Measurements from ENCODE around the gene TNRC6C. TPM values are rescaled to one million over a fixed set of nuclear protein-coding genes. Genes with fewer than 3 reads are reported as not detected.

The TNRC6C gene
- total and polyA plus RNA-seq, 4 donors, result 2.2 to 25.9 (median 13.8) TPM

- TF ChIP-seq CTCF (IDR thresholded peaks at IDR 0.05; ENCODE audit: control extremely low read depth, extremely low read depth), result no peak
- peaks cover 0 to 3% (median 0%) of the 10 kb centered on the region in 4 donors for H3K36me3 ChIP-seq (ENCODE audit: control insufficient read depth in 4 of 4, insufficient read depth in 4 of 4, low read length in 4 of 4)
- H3K4me1 ChIP-seq (ENCODE audit: control insufficient read depth in 5 of 5, insufficient read depth in 5 of 5, low read length in 5 of 5), result peaks cover 5 to 35% (median 15%) of the 10 kb centered on the region in 5 donors
- DNase-seq (no peak), ATAC-seq (ENCODE audit: insufficient read depth, low FRiP score) (no peak)
- 93 to 100% methylated on average over 1 of the region's 1 CpG for WGBS, 2 donors
- H3K27me3 ChIP-seq (ENCODE audit: control insufficient read depth in 3 of 3, insufficient read depth in 3 of 3, low read length in 2 of 3), result no peaks in the 10 kb centered on the region
- H3K27ac ChIP-seq (ENCODE audit: low read depth in 1 of 2, low read length in 1 of 2), result no peak overlapping the region
- H3K4me3 ChIP-seq, result no peak overlapping the region
- no peaks in the 10 kb centered on the region for H3K9me3 ChIP-seq (ENCODE audit: control insufficient read depth in 4 of 4, insufficient read depth in 3 of 4, low read length in 3 of 4)
- H3K9ac ChIP-seq (ENCODE audit: insufficient read depth in 1 of 2, low read length in 2 of 2), result no peak overlapping the region
Observed at GRCh38 chr17:78043031-78043430, 84.5 kb downstream of the TNRC6C start.

- DNase-seq (peak in 2 of 3 donors; percentile 15 to 35), ATAC-seq (ENCODE audit: insufficient read depth, low FRiP score) (no peak)
- peaks cover 5 to 32% (median 15%) of the 10 kb centered on the region in 5 donors for H3K4me1 ChIP-seq (ENCODE audit: control insufficient read depth in 5 of 5, insufficient read depth in 5 of 5, low read length in 5 of 5)
- no peak overlapping the region for H3K9ac ChIP-seq (ENCODE audit: insufficient read depth in 1 of 2, low read length in 2 of 2)
- 80 to 85% methylated on average over 3 of the region's 3 CpGs for WGBS, 2 donors
- H3K36me3 ChIP-seq (ENCODE audit: control insufficient read depth in 4 of 4, insufficient read depth in 4 of 4, low read length in 4 of 4), result peaks cover 5 to 10% (median 6%) of the 10 kb centered on the region in 4 donors
- TF ChIP-seq CTCF (IDR thresholded peaks at IDR 0.05; ENCODE audit: control extremely low read depth, extremely low read depth), result no peak
- no peaks in the 10 kb centered on the region for H3K9me3 ChIP-seq (ENCODE audit: control insufficient read depth in 4 of 4, insufficient read depth in 3 of 4, low read length in 3 of 4)
- H3K27ac ChIP-seq (ENCODE audit: low read depth in 1 of 2, low read length in 1 of 2), result peak overlapping the region in 1 of 2 donors; percentile 14
- no peak overlapping the region for H3K4me3 ChIP-seq
- no peaks in the 10 kb centered on the region for H3K27me3 ChIP-seq (ENCODE audit: control insufficient read depth in 3 of 3, insufficient read depth in 3 of 3, low read length in 2 of 3)
Observed at GRCh38 chr17:78044280-78044835, 85.9 kb downstream of the TNRC6C start.

- H3K9me3 ChIP-seq (ENCODE audit: control insufficient read depth in 4 of 4, insufficient read depth in 3 of 4, low read length in 3 of 4), result no peaks in the 10 kb centered on the region
- no peak for ATAC-seq (ENCODE audit: insufficient read depth, low FRiP score)
- no peak overlapping the region for H3K27ac ChIP-seq (ENCODE audit: low read depth in 1 of 2, low read length in 1 of 2)
- no peak for TF ChIP-seq CTCF (IDR thresholded peaks at IDR 0.05; ENCODE audit: control extremely low read depth, extremely low read depth)
- peaks cover 0 to 23% (median 7%) of the 10 kb centered on the region in 5 donors for H3K4me1 ChIP-seq (ENCODE audit: control insufficient read depth in 5 of 5, insufficient read depth in 5 of 5, low read length in 5 of 5)
- no peak overlapping the region for H3K4me3 ChIP-seq
- H3K36me3 ChIP-seq (ENCODE audit: control insufficient read depth in 4 of 4, insufficient read depth in 4 of 4, low read length in 4 of 4), result peaks cover 13 to 18% (median 15%) of the 10 kb centered on the region in 4 donors
- WGBS, 2 donors, result 86 to 94% methylated on average over 5 of the region's 5 CpGs
- H3K27me3 ChIP-seq (ENCODE audit: control insufficient read depth in 3 of 3, insufficient read depth in 3 of 3, low read length in 2 of 3), result no peaks in the 10 kb centered on the region
- DNase-seq, result no peak
- H3K9ac ChIP-seq (ENCODE audit: insufficient read depth in 1 of 2, low read length in 2 of 2), result no peak overlapping the region
Observed at GRCh38 chr17:78045316-78045715, 86.8 kb downstream of the TNRC6C start.

GRCh38 chr17:78046923-78047322 lies 88.4 kb downstream of the TNRC6C start:
- DNase-seq, result peak in 1 of 3 donors; percentile 18
- Histone ChIP-seq H3K9me3 (ENCODE audit: control insufficient read depth in 4 of 4, insufficient read depth in 3 of 4, low read length in 3 of 4) (no peaks in the 10 kb centered on the region), H3K27ac (ENCODE audit: low read depth in 1 of 2, low read length in 1 of 2) (no peak overlapping the region), H3K4me1 (ENCODE audit: control insufficient read depth in 5 of 5, insufficient read depth in 5 of 5, low read length in 5 of 5) (peaks cover 0 to 16% (median 9%) of the 10 kb centered on the region in 5 donors), H3K4me3 (no peak overlapping the region), H3K36me3 (ENCODE audit: control insufficient read depth in 4 of 4, insufficient read depth in 4 of 4, low read length in 4 of 4) (peaks cover 13 to 26% (median 24%) of the 10 kb centered on the region in 4 donors), H3K9ac (ENCODE audit: insufficient read depth in 1 of 2, low read length in 2 of 2) (no peak overlapping the region), H3K27me3 (ENCODE audit: control insufficient read depth in 3 of 3, insufficient read depth in 3 of 3, low read length in 2 of 3) (no peaks in the 10 kb centered on the region)
- WGBS, 2 donors, result 64 to 85% methylated on average over 2 of the region's 2 CpGs
- no peak for ATAC-seq (ENCODE audit: insufficient read depth, low FRiP score)
- TF ChIP-seq CTCF (IDR thresholded peaks at IDR 0.05; ENCODE audit: control extremely low read depth, extremely low read depth), result no peak

Measured in lung (tissue), 12 donors.